MM.1S (cell line): ENCODE data around the gene CHD6.

Experiments used
- EZH2 ChIP-seq: fragments of 300-600 bp; sonication (generic); optimal IDR thresholded peaks from 2 replicates; pipeline ENCODE3; 2017; ENCODE audit warnings: low read depth, mild to moderate bottlenecking, antibody characterized with exemption, low read length, mixed read lengths
- EZH2phosphoT487 ChIP-seq: fragments of 300-600 bp; sonication (generic); IDR thresholded peaks from 2 replicates; pipeline ENCODE4 v1.6.1; 2018; ENCODE audit warnings: antibody characterized with exemption, low read length
- TF ChIP-seq, protein P1 (sequence below): fragments of 300-600 bp; sonication (generic); IDR thresholded peaks from 2 replicates; pipeline ENCODE4 v1.5.1; 2016; ENCODE audit warnings: antibody characterized with exemption, low read length, mixed read lengths

DNA sequence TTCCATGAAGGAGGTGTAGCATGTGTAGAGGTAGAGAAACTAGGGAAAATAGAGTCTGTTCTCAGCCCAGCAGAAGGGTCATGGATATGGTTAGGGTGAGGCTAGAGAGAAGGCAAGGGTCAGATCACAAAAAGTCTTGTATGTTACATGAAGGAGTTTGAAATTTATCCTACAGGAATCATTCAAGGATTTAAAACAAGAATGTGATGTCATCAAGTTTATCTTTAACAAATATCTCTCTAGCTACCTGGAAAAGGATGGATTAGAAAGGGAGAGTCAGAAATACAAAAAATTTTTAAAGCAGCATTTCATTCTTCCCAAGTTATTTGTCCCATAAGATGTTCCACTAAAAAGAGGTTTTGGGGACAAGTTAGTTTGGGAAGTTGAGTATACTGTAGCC, 4.4 kb upstream of the CHD6 start:
- TF ChIP-seq, protein P1, sequence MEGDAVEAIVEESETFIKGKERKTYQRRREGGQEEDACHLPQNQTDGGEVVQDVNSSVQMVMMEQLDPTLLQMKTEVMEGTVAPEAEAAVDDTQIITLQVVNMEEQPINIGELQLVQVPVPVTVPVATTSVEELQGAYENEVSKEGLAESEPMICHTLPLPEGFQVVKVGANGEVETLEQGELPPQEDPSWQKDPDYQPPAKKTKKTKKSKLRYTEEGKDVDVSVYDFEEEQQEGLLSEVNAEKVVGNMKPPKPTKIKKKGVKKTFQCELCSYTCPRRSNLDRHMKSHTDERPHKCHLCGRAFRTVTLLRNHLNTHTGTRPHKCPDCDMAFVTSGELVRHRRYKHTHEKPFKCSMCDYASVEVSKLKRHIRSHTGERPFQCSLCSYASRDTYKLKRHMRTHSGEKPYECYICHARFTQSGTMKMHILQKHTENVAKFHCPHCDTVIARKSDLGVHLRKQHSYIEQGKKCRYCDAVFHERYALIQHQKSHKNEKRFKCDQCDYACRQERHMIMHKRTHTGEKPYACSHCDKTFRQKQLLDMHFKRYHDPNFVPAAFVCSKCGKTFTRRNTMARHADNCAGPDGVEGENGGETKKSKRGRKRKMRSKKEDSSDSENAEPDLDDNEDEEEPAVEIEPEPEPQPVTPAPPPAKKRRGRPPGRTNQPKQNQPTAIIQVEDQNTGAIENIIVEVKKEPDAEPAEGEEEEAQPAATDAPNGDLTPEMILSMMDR: no peak
- TF ChIP-seq EZH2: no peak
- TF ChIP-seq EZH2phosphoT487: no peak
